Natural killer cell (primary cell): ENCODE data around the gene TMC6. TPM values are rescaled to one million over a fixed set of nuclear protein-coding genes. Genes with fewer than 3 reads are reported as not detected.
"Not testable (repeated sequence)": the region's sequence is repeated elsewhere in the genome, so short reads cannot be mapped to it uniquely, and the experiment has no call there.

ENCODE experiments used
- ATAC-seq, 3 donors: fragments of 150-1000 bp in 2 of 3; fragments of 200-7000 bp in 1 of 3; cut with Tn5 transposase; 1 replicate in 1 of 3; 2 replicates in 2 of 3; pipeline ENCODE4 v1.10.0; 2021; ENCODE audit warnings: mild to moderate bottlenecking in 2 of 3, moderate library complexity in 2 of 3
- DNase-seq, 2 donors: peaks; one replicate each; pipeline versions ENCODE4 v3.0.0 to v3.0.0-alpha.2; 2013 to 2021; ENCODE audit warnings: mixed read lengths in 1 of 2
- H3K27ac ChIP-seq: one replicate; pipeline ENCODE4 v1.5.1; 2013; ENCODE audit warnings: mild to moderate bottlenecking, low read length
- H3K27me3 ChIP-seq: one replicate; pipeline ENCODE4 v1.6.1; 2013; ENCODE audit warnings: low read length; ENCODE audit not compliant: control insufficient read depth, insufficient read depth
- H3K36me3 ChIP-seq: one replicate; pipeline ENCODE4 v1.6.1; 2013; ENCODE audit warnings: low read length; ENCODE audit not compliant: control insufficient read depth, insufficient read depth
- H3K4me1 ChIP-seq: one replicate; pipeline ENCODE4 v1.6.1; 2013; ENCODE audit warnings: low read length; ENCODE audit not compliant: control insufficient read depth, insufficient read depth
- H3K4me3 ChIP-seq: one replicate; pipeline ENCODE4 v1.5.1; 2013; ENCODE audit warnings: low read length
- H3K9me3 ChIP-seq: one replicate; pipeline ENCODE4 v1.6.1; 2013; ENCODE audit warnings: low read length; ENCODE audit not compliant: control insufficient read depth, insufficient read depth
- H3K27ac Mint-ChIP-seq, 2 donors: one replicate each; pipeline ENCODE4 v1.8.0; 2022; ENCODE audit warnings: mild to moderate bottlenecking in 2 of 2, mixed read lengths in 2 of 2, moderate library complexity in 1 of 2
- H3K27me3 Mint-ChIP-seq, 2 donors: one replicate each; pipeline ENCODE4 v1.8.0; 2022; ENCODE audit warnings: low read depth in 2 of 2, mixed read lengths in 2 of 2
- H3K36me3 Mint-ChIP-seq: one replicate; pipeline ENCODE4 v1.8.0; 2022; ENCODE audit warnings: mixed read lengths
- H3K4me1 Mint-ChIP-seq, 2 donors: one replicate each; pipeline ENCODE4 v1.8.0; 2022; ENCODE audit warnings: mixed read lengths in 2 of 2
- H3K4me3 Mint-ChIP-seq: one replicate; pipeline ENCODE4 v1.8.0; 2022; ENCODE audit warnings: mild to moderate bottlenecking, moderate library complexity, mixed read lengths
- H3K9me3 Mint-ChIP-seq, 2 donors: one replicate each; pipeline ENCODE4 v1.8.0; 2022; ENCODE audit warnings: mixed read lengths in 2 of 2
- WGBS: methylation state at CpG from one replicate; pipeline ENCODE4 v1.1.7; 2013; ENCODE audit warnings: missing lambda C conversion rate; ENCODE audit not compliant: insufficient coverage; 5-methylcytosine and 5-hydroxymethylcytosine counted together
- intact Hi-C: fragments of 100-400 bp; cut with micrococcal nuclease; formaldehyde crosslinking; loops from one replicate; pipeline ENCODE4 v1.14.2; 2022
- total RNA-seq, 4 donors: library from RNA; stranded (reverse); fragments of 120-200 nt in 1 of 4; gene quantifications; one replicate each; pipeline versions ENCODE4 v1.2.3 to v1.2.4, GENCODE V29; 2013 to 2022
- TF ChIP-seq, protein P1 (sequence below): fragments of 200-600 bp; IDR thresholded peaks from one replicate; pipeline ENCODE4 v1.8.0; 2022; ENCODE audit warnings: antibody characterized with exemption

Gene TMC6
- total RNA-seq, 3 donors from 2014 or later (not counting 1 experiment from before 2014, with no cell fraction given): 653 to 825 (median 687) TPM

DNA sequence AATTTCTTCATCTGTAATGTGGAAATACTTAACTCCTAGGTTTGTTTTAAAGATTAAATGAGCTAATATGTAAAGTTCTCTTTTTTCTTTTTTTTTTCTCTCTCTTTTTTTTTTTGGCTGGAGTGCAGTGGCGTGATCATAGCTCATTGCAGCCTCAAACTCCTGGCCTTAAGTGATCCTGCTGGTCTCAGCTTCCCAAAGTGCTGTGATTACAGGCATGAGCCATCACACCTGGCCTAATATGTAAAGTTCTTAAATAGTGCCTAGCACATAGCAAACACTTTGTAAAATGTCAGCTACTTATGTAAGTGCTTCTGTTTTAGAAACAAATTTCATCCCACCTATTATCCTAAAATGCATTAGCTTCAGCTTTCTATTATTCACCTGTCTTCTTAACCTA is 40.0 kb downstream of the TMC6 start:
- intact Hi-C loops: no loop called here
- TF ChIP-seq, protein P1, sequence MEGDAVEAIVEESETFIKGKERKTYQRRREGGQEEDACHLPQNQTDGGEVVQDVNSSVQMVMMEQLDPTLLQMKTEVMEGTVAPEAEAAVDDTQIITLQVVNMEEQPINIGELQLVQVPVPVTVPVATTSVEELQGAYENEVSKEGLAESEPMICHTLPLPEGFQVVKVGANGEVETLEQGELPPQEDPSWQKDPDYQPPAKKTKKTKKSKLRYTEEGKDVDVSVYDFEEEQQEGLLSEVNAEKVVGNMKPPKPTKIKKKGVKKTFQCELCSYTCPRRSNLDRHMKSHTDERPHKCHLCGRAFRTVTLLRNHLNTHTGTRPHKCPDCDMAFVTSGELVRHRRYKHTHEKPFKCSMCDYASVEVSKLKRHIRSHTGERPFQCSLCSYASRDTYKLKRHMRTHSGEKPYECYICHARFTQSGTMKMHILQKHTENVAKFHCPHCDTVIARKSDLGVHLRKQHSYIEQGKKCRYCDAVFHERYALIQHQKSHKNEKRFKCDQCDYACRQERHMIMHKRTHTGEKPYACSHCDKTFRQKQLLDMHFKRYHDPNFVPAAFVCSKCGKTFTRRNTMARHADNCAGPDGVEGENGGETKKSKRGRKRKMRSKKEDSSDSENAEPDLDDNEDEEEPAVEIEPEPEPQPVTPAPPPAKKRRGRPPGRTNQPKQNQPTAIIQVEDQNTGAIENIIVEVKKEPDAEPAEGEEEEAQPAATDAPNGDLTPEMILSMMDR: no peak
- 93% methylated on average over 1 of the region's 1 CpG for WGBS
- H3K27ac Mint-ChIP-seq: peak overlapping the region; percentile 3 to 24
- H3K4me3 Mint-ChIP-seq: no peak overlapping the region
- Histone ChIP-seq H3K27me3 (no peaks in the 10 kb centered on the region), H3K4me1 (no peaks in the 10 kb centered on the region), H3K9me3 (no peaks in the 10 kb centered on the region), H3K27ac (no peak overlapping the region), H3K4me3 (no peak overlapping the region), H3K36me3 (peaks cover 73% of the 10 kb centered on the region)
- no peaks in the 10 kb centered on the region for H3K9me3 Mint-ChIP-seq
- DNase-seq: no peak
- H3K4me1 Mint-ChIP-seq: no peaks in the 10 kb centered on the region
- H3K27me3 Mint-ChIP-seq: no peaks in the 10 kb centered on the region
- no peak for ATAC-seq
- peaks cover 28% of the 10 kb centered on the region for H3K36me3 Mint-ChIP-seq

DNA sequence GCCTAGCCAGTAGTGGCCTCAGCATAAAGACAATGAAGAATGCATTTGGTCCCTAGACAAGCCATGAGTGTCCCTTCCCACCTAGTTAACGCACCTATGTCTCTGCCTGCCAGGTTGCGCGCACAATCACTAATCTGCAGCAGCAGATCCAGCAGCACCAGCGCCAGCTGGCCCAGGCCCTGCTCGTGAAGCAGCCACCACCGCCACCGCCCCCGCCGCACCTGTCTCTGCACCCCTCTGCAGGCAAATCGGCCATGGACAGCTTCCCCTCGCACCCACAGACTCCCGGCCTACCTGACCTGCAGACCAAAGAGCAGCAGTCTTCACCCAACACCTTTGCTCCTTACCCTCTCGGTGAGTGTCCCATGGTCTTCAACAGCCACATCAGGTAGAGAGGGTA is 41.8 kb downstream of the TMC6 start:
- H3K9me3 ChIP-seq: no peaks in the 10 kb centered on the region
- ATAC-seq: no peak
- H3K36me3 ChIP-seq: peaks cover 65% of the 10 kb centered on the region
- intact Hi-C loops: no loop called here
- TF ChIP-seq, protein P1: no peak
- no peaks in the 10 kb centered on the region for H3K27me3 ChIP-seq
- no peak overlapping the region for H3K27ac ChIP-seq
- Mint-ChIP-seq H3K4me3 (no peak overlapping the region), H3K9me3 (no peaks in the 10 kb centered on the region), H3K27me3 (no peaks in the 10 kb centered on the region), H3K36me3 (peaks cover 21% of the 10 kb centered on the region), H3K4me1 (no peaks in the 10 kb centered on the region), H3K27ac (no peak overlapping the region)
- WGBS: 96% methylated on average over 13 of the region's 13 CpGs
- no peaks in the 10 kb centered on the region for H3K4me1 ChIP-seq
- H3K4me3 ChIP-seq: no peak overlapping the region
- DNase-seq: no peak

DNA sequence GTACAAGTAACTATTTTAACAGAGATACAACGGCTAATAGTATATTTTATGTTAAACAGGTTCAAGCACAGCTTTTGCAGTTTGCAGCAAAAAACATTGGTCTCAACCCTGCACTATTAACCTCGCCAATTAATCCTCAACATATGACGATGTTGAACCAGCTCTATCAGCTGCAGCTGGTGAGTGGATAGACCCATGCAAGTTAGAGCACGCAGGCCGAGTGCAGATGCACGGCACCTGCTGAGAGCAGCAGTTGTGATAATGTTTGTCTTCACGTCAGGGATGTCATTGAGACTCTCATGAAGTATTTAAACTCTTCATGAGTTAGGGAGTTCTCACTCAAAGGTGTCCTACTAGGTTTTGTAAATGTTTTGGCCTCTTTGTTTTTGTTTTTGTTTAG is 45.6 kb downstream of the TMC6 start:
- Mint-ChIP-seq H3K36me3 (peaks cover 7% of the 10 kb centered on the region), H3K9me3 (no peaks in the 10 kb centered on the region), H3K4me1 (no peaks in the 10 kb centered on the region), H3K4me3 (no peak overlapping the region), H3K27ac (no peak overlapping the region), H3K27me3 (no peaks in the 10 kb centered on the region)
- intact Hi-C loops: no loop called here
- Histone ChIP-seq H3K27ac (no peak overlapping the region), H3K27me3 (no peaks in the 10 kb centered on the region), H3K36me3 (peaks cover 64% of the 10 kb centered on the region), H3K4me3 (no peak overlapping the region), H3K9me3 (no peaks in the 10 kb centered on the region), H3K4me1 (no peaks in the 10 kb centered on the region)
- 98% methylated on average over 6 of the region's 7 CpGs for WGBS
- DNase-seq (no peak), ATAC-seq (no peak)
- TF ChIP-seq, protein P1: no peak

DNA sequence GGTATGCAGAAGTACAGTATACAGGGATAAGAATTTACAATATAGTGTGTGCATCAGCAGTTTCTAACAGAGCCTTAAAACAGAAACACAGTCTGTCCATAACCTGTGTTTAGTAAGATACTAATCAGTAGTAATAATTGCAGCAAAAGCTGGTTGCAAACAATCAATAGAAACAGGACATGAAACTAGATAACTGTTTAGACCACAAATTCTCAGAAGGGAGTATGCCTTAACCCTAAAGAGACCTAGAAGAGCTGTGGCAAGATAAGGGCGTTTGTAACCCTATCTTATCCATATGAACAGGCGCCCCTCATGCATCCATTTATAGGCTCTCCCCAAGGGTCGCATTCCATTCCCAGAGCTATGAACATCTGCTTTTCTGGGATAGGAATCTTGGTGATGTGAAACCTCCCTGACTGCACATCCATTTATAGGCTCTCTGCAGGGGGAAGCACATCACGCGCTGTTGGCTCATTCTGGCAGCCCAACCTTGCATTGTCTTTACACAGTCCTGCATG is 46.1 kb downstream of the TMC6 start:
- intact Hi-C loops, H3K9me3 Mint-ChIP-seq, H3K4me3 ChIP-seq, H3K36me3 Mint-ChIP-seq, H3K27me3 Mint-ChIP-seq, H3K9me3 ChIP-seq, H3K4me1 Mint-ChIP-seq, H3K27me3 ChIP-seq, H3K27ac ChIP-seq, H3K4me1 ChIP-seq, ATAC-seq, DNase-seq, H3K27ac Mint-ChIP-seq, H3K4me3 Mint-ChIP-seq: not testable (repeated sequence)
- WGBS: 97% methylated on average over 4 of the region's 5 CpGs
- peaks cover 64% of the 10 kb centered on the region for H3K36me3 ChIP-seq
